ENCODE results near the gene VCAN.

VCAN gene

DNA sequence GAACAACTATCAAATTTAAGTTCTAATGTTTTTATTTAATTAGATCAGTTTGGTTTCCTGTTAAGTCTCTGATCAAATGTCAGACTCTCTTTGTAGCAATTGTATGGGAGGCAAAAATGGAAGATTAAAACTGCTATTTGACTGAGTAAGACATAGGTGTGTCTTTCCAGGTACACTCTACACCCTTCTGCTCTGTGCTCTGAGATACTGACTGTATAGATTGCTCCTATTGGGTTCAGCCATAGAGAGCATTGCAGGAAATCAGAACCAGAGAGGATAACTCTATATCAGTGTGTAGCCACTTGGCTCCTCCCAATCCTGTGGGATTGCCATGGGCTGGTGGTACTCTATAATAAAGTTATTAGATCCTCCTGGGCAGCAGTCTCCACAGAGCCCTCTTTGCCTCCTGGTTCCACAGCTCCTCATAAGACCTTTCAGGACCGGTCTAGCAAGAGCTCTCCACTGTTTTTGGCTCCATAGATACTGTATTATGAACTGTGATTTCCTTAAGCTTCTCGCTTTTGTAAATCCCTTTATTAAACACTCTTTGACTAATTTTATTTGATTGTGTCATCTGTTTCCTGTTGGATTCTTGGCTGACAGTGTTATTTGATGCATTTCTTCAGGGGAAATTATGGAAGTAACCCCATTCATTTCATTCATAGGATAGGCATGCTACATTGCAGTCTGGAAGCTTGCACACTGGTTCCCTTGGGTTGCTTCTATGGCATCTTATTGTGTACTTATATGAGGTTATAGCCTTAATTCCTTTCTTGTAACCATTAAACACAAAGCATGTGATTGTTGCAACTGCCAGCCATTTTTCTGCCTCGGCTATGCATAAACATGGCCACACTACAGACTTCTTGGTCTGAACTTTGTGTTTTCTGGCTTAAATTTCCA is 115.6 kb downstream of the VCAN start:
- Mint-ChIP-seq H3K4me1 (peaks cover 9% of the 10 kb centered on the region), H3K36me3 (ENCODE audit: low read depth) (peaks cover 14% of the 10 kb centered on the region), H3K9me3 (no peaks in the 10 kb centered on the region), H3K27ac (peak overlapping the region; percentile 0 to 26 (median 17)), H3K27me3 (ENCODE audit: low read depth) (no peaks in the 10 kb centered on the region), H3K4me3 (no peak overlapping the region)
- TF ChIP-seq, protein P1, sequence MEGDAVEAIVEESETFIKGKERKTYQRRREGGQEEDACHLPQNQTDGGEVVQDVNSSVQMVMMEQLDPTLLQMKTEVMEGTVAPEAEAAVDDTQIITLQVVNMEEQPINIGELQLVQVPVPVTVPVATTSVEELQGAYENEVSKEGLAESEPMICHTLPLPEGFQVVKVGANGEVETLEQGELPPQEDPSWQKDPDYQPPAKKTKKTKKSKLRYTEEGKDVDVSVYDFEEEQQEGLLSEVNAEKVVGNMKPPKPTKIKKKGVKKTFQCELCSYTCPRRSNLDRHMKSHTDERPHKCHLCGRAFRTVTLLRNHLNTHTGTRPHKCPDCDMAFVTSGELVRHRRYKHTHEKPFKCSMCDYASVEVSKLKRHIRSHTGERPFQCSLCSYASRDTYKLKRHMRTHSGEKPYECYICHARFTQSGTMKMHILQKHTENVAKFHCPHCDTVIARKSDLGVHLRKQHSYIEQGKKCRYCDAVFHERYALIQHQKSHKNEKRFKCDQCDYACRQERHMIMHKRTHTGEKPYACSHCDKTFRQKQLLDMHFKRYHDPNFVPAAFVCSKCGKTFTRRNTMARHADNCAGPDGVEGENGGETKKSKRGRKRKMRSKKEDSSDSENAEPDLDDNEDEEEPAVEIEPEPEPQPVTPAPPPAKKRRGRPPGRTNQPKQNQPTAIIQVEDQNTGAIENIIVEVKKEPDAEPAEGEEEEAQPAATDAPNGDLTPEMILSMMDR (IDR thresholded peaks at IDR 0.05; ENCODE audit: unreplicated experiment in 3 of 3): no peak

DNA sequence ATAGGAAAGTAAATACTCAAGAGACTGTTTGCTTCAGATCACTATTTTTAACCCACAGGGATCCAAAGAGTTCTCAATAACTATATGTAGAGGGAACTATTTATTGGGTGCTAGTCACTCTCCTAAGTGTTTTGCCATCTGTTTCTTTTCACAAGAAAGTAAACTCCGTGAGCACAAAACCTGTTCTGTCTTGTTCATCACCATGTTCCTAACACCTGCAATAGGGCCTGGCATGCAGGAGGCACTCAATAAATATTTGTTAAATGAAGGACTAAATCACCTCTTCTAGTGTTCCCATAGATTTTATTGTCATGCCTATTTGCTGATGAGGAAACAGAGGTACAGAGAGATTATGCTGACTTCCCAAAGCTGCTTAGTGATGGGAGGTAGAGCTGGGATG is 118.2 kb downstream of the VCAN start:
- no peaks in the 10 kb centered on the region for H3K27me3 Mint-ChIP-seq (ENCODE audit: low read depth)
- H3K27ac Mint-ChIP-seq: no peak overlapping the region
- H3K36me3 Mint-ChIP-seq (ENCODE audit: low read depth): no peaks in the 10 kb centered on the region
- H3K4me1 Mint-ChIP-seq: peaks cover 9% of the 10 kb centered on the region
- H3K4me3 Mint-ChIP-seq: no peak overlapping the region
- no peaks in the 10 kb centered on the region for H3K9me3 Mint-ChIP-seq
- TF ChIP-seq, protein P1 (IDR thresholded peaks at IDR 0.05; ENCODE audit: unreplicated experiment in 3 of 3): no peak

DNA sequence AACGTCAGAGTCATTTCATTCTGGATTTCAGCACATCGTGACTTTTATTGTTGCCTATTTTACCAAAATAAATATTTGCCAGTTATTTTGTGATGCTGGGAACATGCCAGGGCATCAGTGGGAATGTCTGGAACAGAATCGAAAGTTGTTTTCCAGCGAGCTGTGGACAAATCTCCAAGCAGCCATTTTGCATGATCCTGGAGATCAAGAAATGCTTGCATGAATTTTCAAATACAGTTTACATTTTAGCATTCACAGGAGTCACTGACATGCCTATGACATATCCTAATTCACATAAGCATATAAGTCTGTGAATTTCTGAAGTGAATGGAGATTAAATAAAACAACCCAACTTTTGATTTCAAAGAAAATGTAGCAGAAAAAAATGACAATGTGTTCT is 119.4 kb downstream of the VCAN start:
- TF ChIP-seq, protein P1 (IDR thresholded peaks at IDR 0.05; ENCODE audit: unreplicated experiment in 3 of 3): no peak

GRCh38 chr5:83595217-83595616 is 123.7 kb downstream of the VCAN start:
- Mint-ChIP-seq H3K36me3 (ENCODE audit: low read depth) (no peaks in the 10 kb centered on the region), H3K9me3 (no peaks in the 10 kb centered on the region)

More for the DNA sequence above, 119.4 kb downstream of the VCAN start:
- no peak overlapping the region for H3K4me3 Mint-ChIP-seq
- no peak overlapping the region for H3K27ac Mint-ChIP-seq
- H3K4me1 Mint-ChIP-seq: peaks cover 9% of the 10 kb centered on the region
- no peaks in the 10 kb centered on the region for H3K36me3 Mint-ChIP-seq (ENCODE audit: low read depth)
- H3K9me3 Mint-ChIP-seq: no peaks in the 10 kb centered on the region
- H3K27me3 Mint-ChIP-seq (ENCODE audit: low read depth): no peaks in the 10 kb centered on the region

DNA sequence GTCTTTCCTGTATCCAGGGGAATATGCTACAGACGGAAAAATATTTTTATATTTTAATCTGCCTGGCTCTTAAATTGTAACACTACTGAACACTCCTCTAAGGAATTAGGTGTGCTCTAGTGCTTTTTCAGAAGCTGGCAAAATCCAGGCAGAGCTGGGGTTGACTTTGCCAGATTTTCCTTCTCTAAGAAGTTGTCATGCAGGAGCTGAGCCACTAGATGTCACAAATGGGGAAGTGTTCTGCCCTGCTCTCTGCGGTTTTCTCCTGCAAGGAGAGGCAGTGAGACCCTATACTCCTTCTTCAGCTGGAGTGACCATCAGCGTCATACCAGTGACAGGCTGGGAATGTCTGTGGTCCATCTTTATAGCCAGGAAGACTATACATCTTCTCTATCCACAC is 136.6 kb downstream of the VCAN start:
- Mint-ChIP-seq H3K27ac (no peak overlapping the region), H3K9me3 (peaks cover 3% of the 10 kb centered on the region), H3K27me3 (ENCODE audit: low read depth) (no peaks in the 10 kb centered on the region), H3K36me3 (ENCODE audit: low read depth) (no peaks in the 10 kb centered on the region), H3K4me3 (no peak overlapping the region), H3K4me1 (peaks cover 9% of the 10 kb centered on the region)
- TF ChIP-seq, protein P1 (IDR thresholded peaks at IDR 0.05; ENCODE audit: unreplicated experiment in 3 of 3): peak; percentile 55 to 63 (median 59)

More at GRCh38 chr5:83595217-83595616, 123.7 kb downstream of the VCAN start:
- no peak overlapping the region for H3K27ac Mint-ChIP-seq
- no peak overlapping the region for H3K4me3 Mint-ChIP-seq
- TF ChIP-seq, protein P1 (IDR thresholded peaks at IDR 0.05; ENCODE audit: unreplicated experiment in 3 of 3): no peak
- H3K27me3 Mint-ChIP-seq (ENCODE audit: low read depth): no peaks in the 10 kb centered on the region
- no peaks in the 10 kb centered on the region for H3K4me1 Mint-ChIP-seq

GRCh38 chr5:83614841-83615240 is 143.3 kb downstream of the VCAN start:
- Mint-ChIP-seq H3K36me3 (ENCODE audit: low read depth) (no peaks in the 10 kb centered on the region), H3K4me1 (no peaks in the 10 kb centered on the region), H3K9me3 (peaks cover 18% of the 10 kb centered on the region), H3K27me3 (ENCODE audit: low read depth) (no peaks in the 10 kb centered on the region), H3K4me3 (no peak overlapping the region), H3K27ac (no peak overlapping the region)
- TF ChIP-seq, protein P1 (IDR thresholded peaks at IDR 0.05; ENCODE audit: unreplicated experiment in 3 of 3): no peak
